Prostate gland (tissue), 2 donors: Measurements from ENCODE around the gene ANKMY1.

ENCODE experiments used
- CTCF ChIP-seq, 4 experiments: fragments of 200-600 bp in 2 of 4; fragments of 450-650 bp in 2 of 4; sonication (generic) in 2 of 4; IDR thresholded peaks; 1 replicate in 3 of 4; 2 replicates in 1 of 4; pipeline ENCODE4 v1.5.1; 2016 to 2019; ENCODE audit warnings: antibody characterized with exemption in 4 of 4, mild to moderate bottlenecking in 2 of 4, moderate library complexity in 2 of 4
- POLR2AphosphoS5 ChIP-seq: sonication (generic); formaldehyde crosslinking; IDR thresholded peaks from one replicate; pipeline ENCODE4 v1.6.1; 2017; ENCODE audit warnings: antibody characterized with exemption

- no peak for TF ChIP-seq CTCF (IDR thresholded peaks at IDR 0.05)
- no peak for TF ChIP-seq POLR2AphosphoS5
These were observed 31.3 kb downstream of the ANKMY1 start for GRCh38 chr2:240526521-240526920.
